ENCODE data around the gene SMC1B.

- TF ChIP-seq CTCF (IDR thresholded peaks at IDR 0.05; ENCODE audit: low read length): no peak
- TF ChIP-seq EZH2 (IDR thresholded peaks at IDR 0.05; ENCODE audit: borderline replicate concordance, low read length): no peak
These were observed 46.7 kb downstream of the SMC1B start for GRCh38 chr22:45366713-45367112.
